Fibroblast of the aortic adventitia (primary cell): ENCODE data around the gene TLE2. TPM values are rescaled to one million over a fixed set of nuclear protein-coding genes. Genes with fewer than 3 reads are reported as not detected.
"Not testable (repeated sequence)": the region's sequence is repeated elsewhere in the genome, so short reads cannot be mapped to it uniquely, and the experiment has no call there.

ENCODE experiments used
- DNase-seq: peaks from one replicate; pipeline ENCODE4 v3.0.0-alpha.2; 2010; ENCODE audit warnings: low read depth
- H3K4me3 ChIP-seq: 2 replicates; pipeline ENCODE4 v1.5.1; 2011; ENCODE audit warnings: low read depth, mild to moderate bottlenecking, control low read depth, low read length, moderate library complexity
- total RNA-seq: library from RNA; depleted of rRNA; stranded (reverse); fragments of >200 nt; gene quantifications from 2 replicates; pipeline ENCODE4 v1.2.3, GENCODE V29; 2012; ENCODE audit warnings: low replicate concordance
- TF ChIP-seq, protein P1 (sequence below): IDR thresholded peaks from 2 replicates; pipeline ENCODE4 v1.5.1; 2011; ENCODE audit warnings: mild to moderate bottlenecking, low read length, control low read depth, inconsistent platforms; ENCODE audit not compliant: insufficient read depth

The TLE2 gene
- total RNA-seq, 1 donor, result 5.2 TPM

DNA sequence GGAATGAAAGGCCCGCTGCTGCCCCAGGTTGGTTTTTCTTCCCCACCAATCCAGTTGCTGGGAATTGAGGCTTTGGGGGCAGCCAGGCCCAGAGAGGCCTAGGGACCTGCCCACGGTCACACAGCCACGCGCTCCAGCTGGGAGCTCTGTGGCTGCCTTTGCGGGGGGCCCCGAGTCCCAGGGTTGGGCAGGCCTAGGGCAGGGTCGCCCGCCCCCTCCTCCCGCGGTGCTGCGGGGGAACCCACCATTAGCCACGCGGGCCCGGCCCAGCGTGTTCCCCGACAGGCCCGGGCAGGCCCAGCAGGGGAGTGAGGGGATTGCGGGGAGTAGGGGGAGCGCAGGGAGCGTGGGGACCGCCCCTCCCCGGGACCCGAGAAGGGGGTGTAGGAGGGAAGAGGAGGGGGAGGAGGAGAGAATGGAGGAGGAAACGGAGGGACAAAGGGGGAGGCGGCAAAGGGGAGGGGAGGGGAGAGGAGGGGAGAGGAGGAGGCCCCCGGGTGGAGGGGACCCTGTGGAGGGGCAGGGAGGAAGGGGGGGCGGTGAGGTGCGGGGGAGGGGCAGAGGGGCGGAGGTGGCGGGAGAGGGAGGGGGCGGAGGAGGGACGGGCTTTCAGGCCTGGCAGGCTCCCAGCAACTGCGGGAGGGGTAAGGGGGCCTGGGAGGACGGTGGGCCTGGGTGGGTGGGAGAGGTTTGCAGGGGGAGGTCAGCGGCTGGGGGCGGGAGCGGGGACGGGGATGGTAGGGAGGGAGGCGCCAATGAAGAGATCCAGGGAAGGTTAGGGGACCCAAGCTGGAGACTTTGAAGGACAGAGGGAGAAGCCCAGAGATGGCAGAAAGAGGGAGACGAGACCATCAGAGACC is 12.9 kb upstream of the TLE2 start:
- no peak overlapping the region for H3K4me3 ChIP-seq
- TF ChIP-seq, protein P1, sequence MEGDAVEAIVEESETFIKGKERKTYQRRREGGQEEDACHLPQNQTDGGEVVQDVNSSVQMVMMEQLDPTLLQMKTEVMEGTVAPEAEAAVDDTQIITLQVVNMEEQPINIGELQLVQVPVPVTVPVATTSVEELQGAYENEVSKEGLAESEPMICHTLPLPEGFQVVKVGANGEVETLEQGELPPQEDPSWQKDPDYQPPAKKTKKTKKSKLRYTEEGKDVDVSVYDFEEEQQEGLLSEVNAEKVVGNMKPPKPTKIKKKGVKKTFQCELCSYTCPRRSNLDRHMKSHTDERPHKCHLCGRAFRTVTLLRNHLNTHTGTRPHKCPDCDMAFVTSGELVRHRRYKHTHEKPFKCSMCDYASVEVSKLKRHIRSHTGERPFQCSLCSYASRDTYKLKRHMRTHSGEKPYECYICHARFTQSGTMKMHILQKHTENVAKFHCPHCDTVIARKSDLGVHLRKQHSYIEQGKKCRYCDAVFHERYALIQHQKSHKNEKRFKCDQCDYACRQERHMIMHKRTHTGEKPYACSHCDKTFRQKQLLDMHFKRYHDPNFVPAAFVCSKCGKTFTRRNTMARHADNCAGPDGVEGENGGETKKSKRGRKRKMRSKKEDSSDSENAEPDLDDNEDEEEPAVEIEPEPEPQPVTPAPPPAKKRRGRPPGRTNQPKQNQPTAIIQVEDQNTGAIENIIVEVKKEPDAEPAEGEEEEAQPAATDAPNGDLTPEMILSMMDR, result no peak
- no peak for DNase-seq

DNA sequence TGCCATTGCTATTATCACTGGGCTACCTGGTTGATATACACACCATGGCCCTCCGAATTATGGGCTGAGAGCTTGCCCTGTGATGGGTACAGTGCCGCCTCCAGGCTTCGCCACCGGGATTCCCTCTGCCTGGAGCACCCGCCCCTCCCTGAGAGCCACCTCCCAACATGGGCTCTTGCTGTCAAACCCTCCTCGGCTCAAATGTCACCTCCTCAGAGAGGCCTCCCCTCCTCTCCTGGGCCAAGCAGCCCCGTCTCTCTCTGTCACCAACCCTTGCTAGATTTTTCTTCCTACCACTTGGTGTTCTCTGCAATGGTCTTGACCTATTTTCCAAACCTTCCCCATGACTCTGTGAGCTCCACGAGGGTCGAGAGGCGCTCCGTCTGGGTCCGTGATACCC is 12.2 kb upstream of the TLE2 start:
- DNase-seq, result no peak
- TF ChIP-seq, protein P1, result no peak
- no peak overlapping the region for H3K4me3 ChIP-seq

DNA sequence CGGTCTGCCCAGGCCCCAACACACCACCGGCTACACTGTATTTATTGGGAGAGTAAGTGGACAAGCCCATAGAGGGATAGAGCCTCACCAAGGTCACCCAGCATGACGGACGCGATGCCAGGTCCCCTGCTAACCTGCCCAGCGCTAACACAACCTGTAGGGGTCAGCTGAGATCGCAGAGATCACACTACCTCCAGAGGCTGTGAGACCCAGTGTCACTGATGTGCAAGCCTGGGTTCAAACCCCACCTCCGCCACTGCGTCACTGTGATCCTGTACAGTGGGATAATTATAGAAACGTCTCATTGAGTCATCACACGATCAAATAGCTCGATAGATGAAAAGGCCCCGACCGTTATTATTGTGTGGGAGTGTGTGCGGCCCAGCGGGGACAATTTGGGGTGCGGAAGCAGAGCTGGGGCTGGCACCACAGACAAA is 10.6 kb upstream of the TLE2 start:
- no peak for DNase-seq
- TF ChIP-seq, protein P1, result no peak
- no peak overlapping the region for H3K4me3 ChIP-seq

DNA sequence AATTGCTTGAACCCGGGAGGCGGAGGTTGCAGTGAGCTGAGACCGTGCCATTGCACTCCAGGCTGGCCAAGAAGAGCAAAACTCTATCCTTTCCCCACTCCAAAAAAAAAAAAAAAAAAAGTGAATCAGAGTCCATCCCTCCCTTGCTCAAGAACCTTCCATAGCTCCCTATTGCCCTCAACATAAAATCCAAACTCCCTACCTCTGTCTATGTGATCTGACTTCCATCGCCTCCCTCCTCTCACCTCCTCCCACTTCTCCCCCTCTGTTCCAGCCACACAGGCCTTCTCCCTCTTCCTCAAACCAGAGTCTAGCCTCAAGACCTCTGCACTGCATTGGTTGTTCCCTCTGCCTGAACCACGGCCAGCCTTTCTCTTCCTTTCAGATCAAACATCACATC is 10.0 kb upstream of the TLE2 start:
- H3K4me3 ChIP-seq, result no peak overlapping the region
- TF ChIP-seq, protein P1, result no peak
- no peak for DNase-seq

DNA sequence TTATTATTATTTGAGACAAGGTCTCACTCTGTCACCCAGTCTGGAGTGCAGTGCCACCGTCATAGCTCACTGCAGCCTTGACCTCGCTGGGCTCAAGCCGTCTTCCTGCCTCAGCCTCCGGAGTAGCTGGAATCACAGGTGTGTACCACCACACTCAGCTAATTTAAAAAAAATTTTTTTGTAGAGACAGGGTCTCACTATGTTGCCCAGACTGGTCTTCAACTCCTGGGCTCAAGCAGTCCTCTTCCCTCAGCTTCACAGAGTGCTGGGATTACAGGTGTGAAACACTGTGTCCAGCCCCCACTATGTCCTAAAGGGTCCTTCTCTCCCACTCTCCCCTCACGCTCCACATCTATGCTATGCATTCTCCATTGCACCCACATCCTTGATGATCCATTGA is 9.1 kb upstream of the TLE2 start:
- DNase-seq, result no peak
- H3K4me3 ChIP-seq, result no peak overlapping the region
- TF ChIP-seq, protein P1, result no peak

DNA sequence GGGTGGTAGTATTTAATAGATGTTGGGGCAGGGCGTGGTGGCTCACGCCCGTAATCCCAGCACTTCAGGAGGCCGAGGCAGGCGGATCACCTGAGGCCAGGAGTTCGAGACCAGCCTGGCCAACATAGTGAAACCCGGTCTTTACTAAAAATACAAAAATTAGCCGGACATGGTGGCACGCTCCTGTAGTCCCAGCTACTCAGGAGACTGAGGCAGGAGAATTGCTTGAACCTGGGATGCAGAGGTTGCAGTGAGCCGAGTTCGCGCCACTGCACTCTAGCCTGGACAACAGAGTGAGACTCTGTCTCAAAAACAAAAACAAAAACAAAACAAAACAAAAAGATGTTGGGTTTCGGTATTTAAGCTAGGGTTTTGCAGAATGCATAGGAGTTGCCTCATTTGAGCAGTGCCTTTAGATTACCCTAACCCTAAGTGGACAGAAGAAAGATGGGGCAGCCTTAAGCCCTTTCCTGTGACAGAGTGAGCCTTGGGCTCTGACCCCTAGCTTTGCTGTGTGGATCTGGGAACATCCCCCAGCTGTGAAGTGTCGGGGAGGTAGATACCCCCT is 8.0 kb upstream of the TLE2 start:
- not testable (repeated sequence) for H3K4me3 ChIP-seq, DNase-seq

DNA sequence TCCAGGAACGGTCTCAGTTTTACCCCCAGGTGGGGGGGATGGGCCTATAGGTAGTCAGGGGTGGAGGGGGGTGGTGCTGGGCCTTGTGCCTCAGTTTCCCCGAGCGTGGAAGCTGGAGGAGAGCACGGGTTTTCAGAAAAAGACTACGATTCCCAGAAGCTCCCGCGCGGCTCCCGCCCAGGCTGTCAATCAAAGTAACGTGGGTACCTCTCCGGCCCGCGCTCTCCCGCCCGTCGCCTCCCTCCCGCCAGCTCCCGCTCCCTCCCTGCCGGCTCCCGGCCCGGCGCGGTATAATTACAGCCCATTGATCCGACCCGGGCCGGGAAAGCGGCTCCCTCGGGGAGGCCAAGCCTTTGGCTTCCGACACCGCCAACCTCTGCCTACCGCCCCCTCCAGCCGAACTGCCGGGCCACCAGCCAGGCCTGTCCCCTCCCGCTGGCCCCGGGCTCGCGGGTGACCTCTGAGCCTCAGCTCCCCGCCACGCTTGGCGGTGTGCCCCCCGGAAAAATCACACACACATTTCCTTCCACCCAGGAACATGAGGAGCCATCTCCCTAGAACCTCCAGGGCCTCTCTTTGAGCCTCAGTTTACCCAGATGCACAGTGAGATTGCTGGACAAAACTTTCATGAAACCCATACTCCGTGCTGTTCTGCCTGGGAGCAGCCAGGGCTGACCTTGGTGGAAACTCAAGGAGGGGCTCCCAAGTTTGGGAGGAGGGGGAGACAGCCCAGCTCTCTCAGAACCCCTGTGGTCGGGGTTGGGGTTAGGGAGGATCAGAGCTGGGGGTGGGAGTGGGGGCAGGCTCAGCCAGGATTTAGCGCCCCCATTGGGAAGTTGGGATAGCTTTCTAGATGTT is 7.3 kb upstream of the TLE2 start:
- peak; percentile 93 for DNase-seq

More for the DNA sequence above, 7.3 kb upstream of the TLE2 start:
- peak overlapping the region; percentile 67 for H3K4me3 ChIP-seq
- TF ChIP-seq, protein P1, result no peak
